ENCODE measurements around the gene ABCC1. TPM values are rescaled to one million over a fixed set of nuclear protein-coding genes. Genes with fewer than 3 reads are reported as not detected.
A peak's percentile ranks its signal among the peaks of the same experiment; 100 is the strongest.

The ABCC1 gene
- total RNA-seq, 6 donors from 2014 or later: 35.4 to 106 (median 44.8) TPM

- Histone ChIP-seq H3K4me1 (peaks cover 15 to 38% (median 30%) of the 10 kb centered on the region in 4 donors), H3K27me3 (no peaks in the 10 kb centered on the region), H3K4me3 (no peak overlapping the region), H3K36me3 (no peaks in the 10 kb centered on the region), H3K27ac (peak overlapping the region in 1 of 4 donors; percentile 53), H3K9me3 (peaks cover 0 to 20% (median 9%) of the 10 kb centered on the region in 4 donors)
- ATAC-seq (ENCODE audit: low FRiP score in 2 of 2) (peak in 1 of 2 donors; percentile 57), DNase-seq (peak in 1 of 2 donors; percentile 25)
- TF ChIP-seq CTCF (IDR thresholded peaks at IDR 0.05) (no peak), EP300 (IDR thresholded peaks at IDR 0.05) (peak in 2 of 4 donors; percentile 14 to 47), POLR2AphosphoS5 (IDR thresholded peaks at IDR 0.05) (peak in 1 of 2 donors; percentile 73), POLR2A (IDR thresholded peaks at IDR 0.05) (no peak)
- WGBS, 2 donors: 37 to 44% methylated on average over 5 of the region's 5 CpGs
Measured at GRCh38 chr16:15983898-15984297, 34.5 kb downstream of the ABCC1 start.

GRCh38 chr16:15985144-15985543, 35.7 kb downstream of the ABCC1 start:
- no peak for DNase-seq
- Histone ChIP-seq H3K27me3 (no peaks in the 10 kb centered on the region), H3K4me3 (no peak overlapping the region), H3K27ac (no peak overlapping the region), H3K9me3 (peaks cover 0 to 20% (median 9%) of the 10 kb centered on the region in 4 donors), H3K4me1 (peaks cover 20 to 44% (median 28%) of the 10 kb centered on the region in 4 donors), H3K36me3 (no peaks in the 10 kb centered on the region)
- 93 to 99% methylated on average over 4 of the region's 4 CpGs for WGBS, 2 donors
- ATAC-seq (ENCODE audit: low FRiP score in 2 of 2): no peak
- no peak for TF ChIP-seq POLR2AphosphoS5 (IDR thresholded peaks at IDR 0.05)

GRCh38 chr16:15986261-15986660, 36.8 kb downstream of the ABCC1 start:
- Histone ChIP-seq H3K4me1 (peaks cover 20 to 44% (median 28%) of the 10 kb centered on the region in 4 donors), H3K4me3 (no peak overlapping the region), H3K27me3 (no peaks in the 10 kb centered on the region), H3K36me3 (no peaks in the 10 kb centered on the region), H3K9me3 (peaks cover 0 to 13% (median 5%) of the 10 kb centered on the region in 4 donors), H3K27ac (no peak overlapping the region)
- DNase-seq (no peak), ATAC-seq (ENCODE audit: low FRiP score in 2 of 2) (no peak)
- no peak for TF ChIP-seq CTCF (IDR thresholded peaks at IDR 0.05)
- TF ChIP-seq POLR2AphosphoS5 (IDR thresholded peaks at IDR 0.05): no peak
- no peak for TF ChIP-seq POLR2A (IDR thresholded peaks at IDR 0.05)
- 98% methylated on average over 8 to 9 of the region's 9 CpGs for WGBS, 2 donors

- Histone ChIP-seq H3K4me1 (peaks cover 18 to 40% (median 25%) of the 10 kb centered on the region in 4 donors), H3K9me3 (no peaks in the 10 kb centered on the region), H3K27me3 (no peaks in the 10 kb centered on the region), H3K36me3 (no peaks in the 10 kb centered on the region), H3K4me3 (no peak overlapping the region), H3K27ac (peak overlapping the region; percentile 10 to 73 (median 36))
- 48 to 51% methylated on average over 5 of the region's 5 CpGs for WGBS, 2 donors
- TF ChIP-seq POLR2A (IDR thresholded peaks at IDR 0.05) (no peak), CTCF (IDR thresholded peaks at IDR 0.05) (no peak), POLR2AphosphoS5 (IDR thresholded peaks at IDR 0.05) (no peak), EP300 (IDR thresholded peaks at IDR 0.05) (no peak)
- DNase-seq: no peak
- ATAC-seq (ENCODE audit: low FRiP score in 2 of 2): no peak
Measured at GRCh38 chr16:15988268-15989013, 39.0 kb downstream of the ABCC1 start.

- Histone ChIP-seq H3K36me3 (peaks cover 0 to 5% (median 0%) of the 10 kb centered on the region in 4 donors), H3K27ac (no peak overlapping the region), H3K4me3 (no peak overlapping the region), H3K4me1 (peaks cover 17 to 44% (median 23%) of the 10 kb centered on the region in 4 donors), H3K9me3 (no peaks in the 10 kb centered on the region), H3K27me3 (no peaks in the 10 kb centered on the region)
- TF ChIP-seq POLR2A (IDR thresholded peaks at IDR 0.05) (no peak), EP300 (IDR thresholded peaks at IDR 0.05) (no peak), CTCF (IDR thresholded peaks at IDR 0.05) (no peak), POLR2AphosphoS5 (IDR thresholded peaks at IDR 0.05) (no peak)
- DNase-seq (no peak), ATAC-seq (ENCODE audit: low FRiP score in 2 of 2) (no peak)
- 93 to 97% methylated on average over 14 of the region's 14 CpGs for WGBS, 2 donors
Measured at GRCh38 chr16:15990902-15991301, 41.5 kb downstream of the ABCC1 start.
